ENCODE measurements around the gene IER3. TPM values are rescaled to one million over a fixed set of nuclear protein-coding genes. Genes with fewer than 3 reads are reported as not detected.

IER3 gene
- total and polyA plus RNA-seq, 2 of the 13 experiments (the other 11 are each of a cell fraction or from before 2014, with no cell fraction given): 51.1 to 131 TPM

- TF ChIP-seq ZBTB10 (CRISPR knock-in tag; IDR thresholded peaks at IDR 0.05; ENCODE audit: borderline replicate concordance) (peak; percentile 79; the same call in 1 of the 2 replicates), ZNF337 (CRISPR knock-in tag; IDR thresholded peaks at IDR 0.05; ENCODE audit: borderline replicate concordance, low read depth) (0 out of 2 replicates have a peak, but pooled peaks have one; percentile 74), SRY (CRISPR knock-in tag; IDR thresholded peaks at IDR 0.05) (peak; percentile 88; the same call in 1 of the 2 replicates), KDM5B (CRISPR knock-in tag; IDR thresholded peaks at IDR 0.05; ENCODE audit: borderline replicate concordance) (0 out of 2 replicates have a peak, but pooled peaks have one; percentile 60), ZUFSP (CRISPR knock-in tag; IDR thresholded peaks at IDR 0.05; ENCODE audit: borderline replicate concordance) (no peak), SYNCRIP (IDR thresholded peaks at IDR 0.05; ENCODE audit: insufficient read depth, low read depth, low read length) (no peak), ZNF121 (CRISPR knock-in tag; IDR thresholded peaks at IDR 0.05) (no peak), ZNF841 (CRISPR knock-in tag; IDR thresholded peaks at IDR 0.05; ENCODE audit: borderline replicate concordance) (peak; percentile 89; the same call in 1 of the 2 replicates), HDAC2 (CRISPR knock-in tag; IDR thresholded peaks at IDR 0.05) (peak; percentile 92), ZNF451 (CRISPR knock-in tag; IDR thresholded peaks at IDR 0.05) (no peak), TP53 (CRISPR knock-in tag; conservative IDR thresholded peaks at IDR 0.05) (peak; percentile 56; the same call in 1 of the 2 replicates), BRD4 (CRISPR knock-in tag; IDR thresholded peaks at IDR 0.05) (peak; percentile 98), ZNF713 (CRISPR knock-in tag; IDR thresholded peaks at IDR 0.05) (0 out of 2 replicates have a peak, but pooled peaks have one; percentile 62), U2AF1 (optimal IDR thresholded peaks at IDR 0.05; ENCODE audit: low read depth, low read length) (peak; percentile 100), NR2C2 (CRISPR knock-in tag; IDR thresholded peaks at IDR 0.05; ENCODE audit: borderline replicate concordance) (peak; percentile 90), ZNF503 (CRISPR knock-in tag; IDR thresholded peaks at IDR 0.05) (0 out of 2 replicates have a peak, but pooled peaks have one; percentile 78), ZNF552 (CRISPR knock-in tag; IDR thresholded peaks at IDR 0.05; ENCODE audit: borderline replicate concordance) (no peak), CHD4 (IDR thresholded peaks at IDR 0.05; ENCODE audit: borderline replicate concordance, low read length) (no peak), ZBTB33 (CRISPR knock-in tag; IDR thresholded peaks at IDR 0.05) (peak; percentile 89)
Measured at GRCh38 chr6:30717129-30717844, 27.1 kb downstream of the IER3 start, which contains the start of gene MDC1 (continued).
